Measurements from ENCODE around the gene KLF13. TPM values are rescaled to one million over a fixed set of nuclear protein-coding genes. Genes with fewer than 3 reads are reported as not detected.

KLF13 gene
- total RNA-seq, 8 experiments from 2014 or later = 28.5 to 64.2 (median 42.6) TPM

- ATAC-seq (replicated peaks in 6 of 8) = no peak
- Histone ChIP-seq H3K4me1 (replicated peaks in 1 of 2) (no peaks in the 10 kb centered on the region), H3K27ac (no peak overlapping the region), H3K4me3 (no peak overlapping the region)
- WGBS, 10 experiments = 80 to 96% (median 90%) methylated on average over 1 to 8 of the region's 10 CpGs; no CpG with 5 or more reads in 4 of the 10 experiments
- in situ Hi-C loops (cut with MboI; ENCODE audit: low pct_unique_long_range_greater_than_20kb in 2 of 9, low sequenced_read_pairs in 9 of 9, unreplicated experiment in 9 of 9) = no loop called here
Measured at GRCh38 chr15:31381801-31382712, 55.4 kb downstream of the KLF13 start.

DNA sequence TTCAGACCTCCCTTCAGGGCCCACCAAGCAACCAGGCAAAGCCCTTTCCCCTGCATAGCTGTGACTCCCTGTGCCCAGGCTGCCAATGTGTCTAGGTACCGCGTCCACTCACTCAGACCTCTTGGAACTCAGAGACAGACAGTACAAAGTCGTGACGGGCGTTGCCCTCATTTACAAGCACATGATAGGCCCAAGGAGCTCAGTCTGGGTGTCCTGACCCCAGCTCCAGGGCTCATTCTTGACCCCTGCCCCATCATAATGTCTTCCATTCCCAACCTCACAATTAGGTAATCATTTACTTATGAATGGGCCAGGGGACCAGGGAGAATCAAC lies 56.0 kb downstream of the KLF13 start:
- WGBS, 10 experiments = 78 to 92% (median 92%) methylated on average over 2 to 5 of the region's 5 CpGs; no CpG with 5 or more reads in 7 of the 10 experiments
- Histone ChIP-seq H3K4me3 (no peak overlapping the region), H3K4me1 (replicated peaks in 1 of 2) (no peaks in the 10 kb centered on the region), H3K27ac (no peak overlapping the region)
- in situ Hi-C loops (cut with MboI; ENCODE audit: low pct_unique_long_range_greater_than_20kb in 2 of 9, low sequenced_read_pairs in 9 of 9, unreplicated experiment in 9 of 9) = no loop called here
- no peak for ATAC-seq (replicated peaks in 6 of 8)

GRCh38 chr15:31383139-31383538 lies 56.5 kb downstream of the KLF13 start:
- ATAC-seq (replicated peaks in 6 of 8) = no peak
- Histone ChIP-seq H3K4me3 (no peak overlapping the region), H3K27ac (no peak overlapping the region), H3K4me1 (replicated peaks in 1 of 2) (no peaks in the 10 kb centered on the region)
- in situ Hi-C loops (cut with MboI; ENCODE audit: low pct_unique_long_range_greater_than_20kb in 2 of 9, low sequenced_read_pairs in 9 of 9, unreplicated experiment in 9 of 9) = no loop called here
- 33 to 100% (median 78%) methylated on average over 1 to 5 of the region's 6 CpGs; no CpG with 5 or more reads in 2 of the 10 experiments for WGBS, 10 experiments

GRCh38 chr15:31384568-31384967 lies 57.9 kb downstream of the KLF13 start:
- H3K4me3 ChIP-seq = no peak overlapping the region
- WGBS, 10 experiments = 40 to 100% (median 78%) methylated on average over 1 to 3 of the region's 4 CpGs; no CpG with 5 or more reads in 4 of the 10 experiments
- no peaks in the 10 kb centered on the region for H3K4me1 ChIP-seq (replicated peaks in 1 of 2)
- in situ Hi-C loops (cut with MboI; ENCODE audit: low pct_unique_long_range_greater_than_20kb in 2 of 9, low sequenced_read_pairs in 9 of 9, unreplicated experiment in 9 of 9) = no loop called here
- no peak overlapping the region for H3K27ac ChIP-seq
- no peak for ATAC-seq (replicated peaks in 6 of 8)

- ATAC-seq (replicated peaks in 6 of 8) = no peak
- Histone ChIP-seq H3K4me1 (replicated peaks in 1 of 2) (no peaks in the 10 kb centered on the region), H3K27ac (no peak overlapping the region), H3K4me3 (no peak overlapping the region)
- in situ Hi-C loops (cut with MboI; ENCODE audit: low pct_unique_long_range_greater_than_20kb in 2 of 9, low sequenced_read_pairs in 9 of 9, unreplicated experiment in 9 of 9) = no loop called here
- WGBS, 10 experiments = 83 to 100% (median 94%) methylated on average over 1 to 3 of the region's 3 CpGs; no CpG with 5 or more reads in 2 of the 10 experiments
Measured at GRCh38 chr15:31385736-31386135, 59.1 kb downstream of the KLF13 start.

DNA sequence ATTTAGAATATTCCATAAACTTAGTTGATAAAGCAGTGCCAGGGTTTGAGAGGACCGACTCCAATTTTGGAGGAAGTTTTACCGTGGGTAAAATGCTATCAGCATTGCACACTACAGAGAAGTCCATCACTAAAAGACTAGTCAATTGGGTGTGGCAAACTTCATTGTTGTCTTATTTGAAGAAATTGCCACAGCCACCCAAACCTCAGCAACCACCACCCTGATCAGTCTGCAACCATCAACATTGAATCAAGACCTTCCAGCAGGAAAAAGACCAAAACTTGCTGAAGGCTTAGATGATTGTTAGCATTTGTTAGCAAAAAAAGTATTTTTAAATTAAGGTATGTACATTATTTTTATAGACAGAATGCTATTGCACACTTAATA lies 60.5 kb downstream of the KLF13 start:
- Histone ChIP-seq H3K27ac (no peak overlapping the region), H3K4me3 (no peak overlapping the region), H3K4me1 (replicated peaks in 1 of 2) (no peaks in the 10 kb centered on the region)
- in situ Hi-C loops (cut with MboI; ENCODE audit: low pct_unique_long_range_greater_than_20kb in 2 of 9, low sequenced_read_pairs in 9 of 9, unreplicated experiment in 9 of 9) = no loop called here
- WGBS, 10 experiments = 17 to 100% (median 92%) methylated on average over 1 to 2 of the region's 2 CpGs; no CpG with 5 or more reads in 3 of the 10 experiments
- ATAC-seq (replicated peaks in 6 of 8) = no peak

- H3K4me3 ChIP-seq = no peak overlapping the region
- no peak overlapping the region for H3K27ac ChIP-seq
- 22 to 100% (median 65%) methylated on average over 1 to 4 of the region's 6 CpGs; no CpG with 5 or more reads in 1 of the 10 experiments for WGBS, 10 experiments
- no peaks in the 10 kb centered on the region for H3K4me1 ChIP-seq (replicated peaks in 1 of 2)
- peak in 1 of 8 experiments; percentile 4 for ATAC-seq (replicated peaks in 6 of 8)
- in situ Hi-C loops (cut with MboI; ENCODE audit: low pct_unique_long_range_greater_than_20kb in 2 of 9, low sequenced_read_pairs in 9 of 9, unreplicated experiment in 9 of 9) = no loop called here
Measured at GRCh38 chr15:31387479-31388118, 61.0 kb downstream of the KLF13 start.

DNA sequence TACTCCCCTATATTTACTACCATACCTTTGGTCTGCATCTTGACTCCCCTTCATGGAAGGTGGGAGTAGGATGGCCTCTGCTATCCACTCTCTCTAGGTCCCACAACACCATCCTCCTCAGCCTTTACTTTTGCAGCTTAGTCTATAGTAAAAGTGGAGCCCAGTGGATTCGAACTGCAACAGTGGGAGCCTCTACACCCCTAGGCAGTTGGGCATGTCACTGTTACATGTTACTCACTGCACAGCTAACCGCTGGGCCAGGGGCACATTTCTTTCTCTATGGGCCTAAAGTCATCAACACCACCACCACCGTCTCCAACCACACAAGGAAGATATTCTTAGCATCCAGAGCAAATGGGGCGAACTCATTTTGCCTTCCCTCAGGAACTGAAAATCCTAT lies 62.9 kb downstream of the KLF13 start:
- peaks cover 0 to 3% of the 10 kb centered on the region in 2 donors for H3K4me1 ChIP-seq (replicated peaks in 1 of 2)
- WGBS, 10 experiments = 83 to 100% (median 98%) methylated on average over 1 to 3 of the region's 4 CpGs; no CpG with 5 or more reads in 2 of the 10 experiments
- H3K27ac ChIP-seq = no peak overlapping the region
- H3K4me3 ChIP-seq = no peak overlapping the region
- ATAC-seq (replicated peaks in 6 of 8) = no peak
- in situ Hi-C loops (cut with MboI; ENCODE audit: low pct_unique_long_range_greater_than_20kb in 2 of 9, low sequenced_read_pairs in 9 of 9, unreplicated experiment in 9 of 9) = no loop called here

- H3K27ac ChIP-seq = no peak overlapping the region
- in situ Hi-C loops (cut with MboI; ENCODE audit: low pct_unique_long_range_greater_than_20kb in 2 of 9, low sequenced_read_pairs in 9 of 9, unreplicated experiment in 9 of 9) = no loop called here
- WGBS, 10 experiments = 92 to 100% (median 100%) methylated on average over 1 to 3 of the region's 3 CpGs; no CpG with 5 or more reads in 3 of the 10 experiments
- H3K4me3 ChIP-seq = no peak overlapping the region
- H3K4me1 ChIP-seq (replicated peaks in 1 of 2) = peaks cover 0 to 3% of the 10 kb centered on the region in 2 donors
- ATAC-seq (replicated peaks in 6 of 8) = no peak
Measured at GRCh38 chr15:31390029-31390428, 63.4 kb downstream of the KLF13 start.

DNA sequence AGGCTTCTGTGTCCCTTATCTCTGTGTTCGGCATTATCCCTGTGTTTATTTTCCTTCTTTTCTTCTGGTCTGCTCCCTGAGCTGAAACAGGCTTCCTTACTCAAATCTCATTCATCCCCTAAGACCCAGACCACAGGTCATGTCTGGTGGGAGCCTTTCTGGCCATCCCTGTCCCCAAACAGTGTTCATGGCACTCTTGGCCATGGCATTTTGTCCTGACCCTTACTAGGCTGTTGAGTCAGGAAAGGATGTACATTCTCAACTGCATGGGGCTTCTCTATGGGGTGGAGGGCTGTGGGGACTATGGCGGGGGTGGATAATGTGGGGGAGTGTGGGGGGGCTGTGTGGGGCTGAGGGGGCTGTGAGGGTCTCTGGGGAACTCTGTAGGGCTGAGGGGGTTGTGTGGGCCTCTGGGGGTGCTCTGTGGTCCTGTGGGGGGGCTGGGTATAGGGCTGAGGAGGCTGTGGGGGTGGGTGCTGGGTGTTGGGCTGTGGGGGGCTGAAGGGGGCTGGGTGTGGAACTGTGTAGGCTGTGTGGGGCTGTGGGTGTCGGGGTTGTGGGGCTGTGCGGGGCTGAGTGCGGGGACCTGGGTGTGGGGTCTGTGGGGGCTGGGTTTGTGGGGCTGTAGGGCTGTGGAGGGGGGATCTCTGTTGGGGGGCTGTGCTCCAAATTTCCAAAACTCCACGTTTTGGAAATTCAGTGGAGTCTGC lies 64.3 kb downstream of the KLF13 start:
- no peak overlapping the region for H3K27ac ChIP-seq
- WGBS, 10 experiments = 67 to 100% (median 100%) methylated on average over 1 of the region's 6 CpGs; no CpG with 5 or more reads in 4 of the 10 experiments
- in situ Hi-C loops (cut with MboI; ENCODE audit: low pct_unique_long_range_greater_than_20kb in 2 of 9, low sequenced_read_pairs in 9 of 9, unreplicated experiment in 9 of 9) = no loop called here

DNA sequence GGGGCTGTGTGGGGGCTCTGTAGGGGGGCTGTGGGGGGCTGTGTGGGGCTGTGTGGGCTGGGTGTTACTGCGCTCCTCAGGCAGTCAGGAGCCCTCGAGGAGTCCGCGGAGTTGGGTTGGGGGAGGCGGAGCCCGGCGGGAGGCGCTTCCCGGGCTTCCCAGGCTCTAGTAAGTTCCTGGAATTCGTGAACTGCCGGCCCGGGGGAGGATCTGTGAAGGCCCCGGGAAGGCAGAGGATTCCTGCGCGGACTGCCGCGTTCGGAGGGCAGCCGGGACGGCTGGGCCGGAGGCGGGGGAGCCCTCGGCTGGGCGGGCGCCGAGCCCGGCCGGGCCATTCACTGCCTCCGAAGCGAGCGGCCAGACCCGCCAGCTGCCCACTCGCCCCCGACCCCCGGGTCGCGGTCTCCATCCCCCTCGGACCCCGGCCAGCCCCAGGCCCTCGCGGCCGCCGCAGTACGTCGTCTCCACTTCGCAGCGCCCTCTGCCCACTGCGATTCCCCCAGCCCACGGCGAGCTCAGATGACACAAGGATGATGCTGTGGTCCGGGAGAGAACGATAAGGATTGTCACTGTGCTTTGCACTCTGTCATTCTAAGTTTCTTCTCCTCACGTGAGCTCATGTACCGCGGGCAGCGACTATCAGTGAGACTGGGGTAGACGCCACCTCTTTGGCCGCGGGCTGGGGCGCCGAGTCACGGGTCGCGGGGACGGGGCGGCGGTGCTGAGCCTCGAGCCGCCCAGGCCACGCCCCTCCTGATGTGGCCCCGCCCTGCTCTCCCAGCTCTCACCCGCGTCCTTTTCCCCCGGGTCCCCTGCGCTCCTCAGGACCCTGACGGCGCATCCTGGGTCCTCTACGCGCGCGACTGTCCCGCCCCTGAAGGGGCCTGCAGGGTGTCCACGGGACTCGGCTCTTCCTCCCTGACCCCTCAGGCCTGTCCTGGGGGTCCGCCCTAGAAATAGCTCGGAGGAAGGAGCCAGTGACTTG lies 65.3 kb downstream of the KLF13 start:
- in situ Hi-C loops (cut with MboI; ENCODE audit: low pct_unique_long_range_greater_than_20kb in 2 of 9, low sequenced_read_pairs in 9 of 9, unreplicated experiment in 9 of 9) = no loop called here
- peak; percentile 72 to 87 (median 83) for ATAC-seq (replicated peaks in 6 of 8)
- peak overlapping the region; percentile 43 to 55 (median 45) for H3K4me3 ChIP-seq
- H3K4me1 ChIP-seq (replicated peaks in 1 of 2) = peaks cover 0 to 3% of the 10 kb centered on the region in 2 donors
- 1% methylated on average over 14 of the region's 86 CpGs; no CpG with 5 or more reads in 9 of the 10 experiments for WGBS, 10 experiments
- H3K27ac ChIP-seq = peak overlapping the region in 1 of 2 donors; percentile 8

More for the DNA sequence above, 64.3 kb downstream of the KLF13 start:
- Histone ChIP-seq H3K4me3 (no peak overlapping the region), H3K4me1 (replicated peaks in 1 of 2) (peaks cover 0 to 3% of the 10 kb centered on the region in 2 donors)
- no peak for ATAC-seq (replicated peaks in 6 of 8)

GRCh38 chr15:31392761-31393401 lies 66.2 kb downstream of the KLF13 start:
- peak; percentile 0 to 45 (median 33) for ATAC-seq (replicated peaks in 6 of 8)
- in situ Hi-C loops (cut with MboI; ENCODE audit: low pct_unique_long_range_greater_than_20kb in 2 of 9, low sequenced_read_pairs in 9 of 9, unreplicated experiment in 9 of 9) = no loop called here
- no peak overlapping the region for H3K27ac ChIP-seq
- peaks cover 8 to 9% of the 10 kb centered on the region in 2 donors for H3K4me1 ChIP-seq (replicated peaks in 1 of 2)
- peak overlapping the region; percentile 43 to 55 (median 45) for H3K4me3 ChIP-seq
- no CpG with 5 or more reads among the region's 43 CpGs for WGBS, 10 experiments
